GM12891 (cell line): ENCODE measurements around the gene CTSF.

Experiments used
- POLR2A ChIP-seq: IDR thresholded peaks from 2 replicates; pipeline ENCODE4 v1.6.1; 2011; ENCODE audit warnings: low read depth, low read length, control low read depth
- POLR2AphosphoS5 ChIP-seq: IDR thresholded peaks from 2 replicates; pipeline ENCODE4 v1.6.1; 2011; ENCODE audit warnings: low read depth, low read length, control low read depth
- POU2F2 ChIP-seq: IDR thresholded peaks from 2 replicates; pipeline ENCODE4 v1.6.1; 2011; ENCODE audit warnings: low read depth, mild to moderate bottlenecking, control low read depth, low read length, moderate library complexity
- TAF1 ChIP-seq: IDR thresholded peaks from 2 replicates; pipeline ENCODE4 v1.6.1; 2011; ENCODE audit warnings: low read depth, low read length, control low read depth

DNA sequence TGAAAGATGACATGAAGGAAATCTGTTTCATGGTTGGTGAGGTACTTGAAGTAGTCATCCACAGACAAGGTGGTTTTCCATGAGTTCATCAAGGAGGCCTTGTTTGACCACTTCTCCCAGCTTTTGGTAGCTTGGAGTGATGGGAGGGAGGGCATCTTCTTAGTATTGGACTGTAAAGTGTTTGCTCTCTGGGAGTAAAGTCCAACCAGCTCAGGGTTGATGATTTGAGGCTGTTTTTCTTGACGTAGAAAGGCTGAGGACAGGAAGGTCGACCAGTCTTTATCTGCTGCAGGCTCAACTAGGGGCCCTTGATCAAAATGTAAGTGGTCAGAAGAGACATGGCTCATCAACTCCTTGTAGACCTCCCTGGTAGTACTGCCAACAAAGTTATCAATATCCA lies 22.8 kb upstream of the CTSF start:
- TF ChIP-seq POLR2A (no peak), TAF1 (no peak), POLR2AphosphoS5 (no peak), POU2F2 (no peak)
